Neural cell (in vitro differentiated cells): ENCODE data around the gene GSTM3. TPM values are rescaled to one million over a fixed set of nuclear protein-coding genes. Genes with fewer than 3 reads are reported as not detected.

Experiments used
- H2AFZ ChIP-seq: fragments of 200-600, 300-800 bp; sonication (generic), shearing (Covaris generic); 2 replicates; pipeline ENCODE4 v1.6.0; 2014; ENCODE audit warnings: low read depth, mild to moderate bottlenecking, antibody characterized with exemption, low read length, moderate library complexity
- H3F3A ChIP-seq: fragments of 200-600 bp; shearing (Covaris generic); 2 replicates; pipeline ENCODE4 v1.6.1; 2016; ENCODE audit warnings: mild to moderate bottlenecking, moderate library complexity, mixed read lengths, antibody characterized with exemption, low read length; ENCODE audit not compliant: insufficient read depth, poor library complexity, severe bottlenecking
- H3K27ac ChIP-seq: fragments of 200-600, 300-800 bp; sonication (generic), shearing (Covaris generic); 2 replicates; pipeline ENCODE4 v1.5.1; 2014; ENCODE audit warnings: mild to moderate bottlenecking, low read length, moderate library complexity
- H3K27me3 ChIP-seq: fragments of 300-800, 200-600 bp; sonication (generic), shearing (Covaris generic); 2 replicates; pipeline ENCODE4 v1.6.0; 2014; ENCODE audit warnings: mild to moderate bottlenecking, low read depth, low read length, moderate library complexity; ENCODE audit not compliant: insufficient read depth
- H3K36me3 ChIP-seq: fragments of 300-800, 200-600 bp; sonication (generic), shearing (Covaris generic); 2 replicates; pipeline ENCODE4 v1.5.1; 2014; ENCODE audit warnings: mild to moderate bottlenecking, antibody characterized with exemption, low read length, moderate library complexity; ENCODE audit not compliant: insufficient read depth
- H3K4me2 ChIP-seq: fragments of 300-800, 200-600 bp; sonication (generic), shearing (Covaris generic); 2 replicates; pipeline ENCODE4 v1.6.0; 2014; ENCODE audit warnings: mild to moderate bottlenecking, low read length
- H3K4me3 ChIP-seq: fragments of 300-800, 200-600 bp; sonication (generic), shearing (Covaris generic); 2 replicates; pipeline ENCODE4 v1.5.1; 2014; ENCODE audit warnings: mild to moderate bottlenecking, low read length, moderate library complexity
- H3K79me2 ChIP-seq: fragments of 200-600 bp; shearing (Covaris generic); replicated peaks from 2 replicates; pipeline ENCODE4 v1.6.0; 2014; ENCODE audit warnings: mild to moderate bottlenecking, low read length, moderate library complexity; ENCODE audit not compliant: insufficient read depth
- H3K9ac ChIP-seq: fragments of 300-800, 200-600 bp; sonication (generic), shearing (Covaris generic); 2 replicates; pipeline ENCODE4 v1.6.1; 2016; ENCODE audit warnings: mild to moderate bottlenecking, low read length, mixed read lengths
- H3K9me2 ChIP-seq: fragments of 200-600 bp; shearing (Covaris generic); 2 replicates; pipeline ENCODE4 v1.6.1; 2016; ENCODE audit warnings: mild to moderate bottlenecking, low read length, mixed read lengths; ENCODE audit not compliant: insufficient read depth
- H3K9me3 ChIP-seq: fragments of 200-600, 300-800 bp; sonication (generic), shearing (Covaris generic); 2 replicates; pipeline ENCODE4 v1.6.1; 2016; ENCODE audit warnings: mild to moderate bottlenecking, mixed run types, low read length, moderate library complexity, mixed read lengths
- H4K20me1 ChIP-seq: fragments of 200-600 bp; shearing (Covaris generic); 2 replicates; pipeline ENCODE4 v1.6.1; 2016; ENCODE audit warnings: mild to moderate bottlenecking, mixed run types; ENCODE audit not compliant: insufficient read depth
- EP300 ChIP-seq: fragments of 450-650 bp; conservative IDR thresholded peaks from 2 replicates; pipeline ENCODE4 v1.6.1; 2014; ENCODE audit warnings: antibody characterized with exemption, mild to moderate bottlenecking, moderate library complexity; ENCODE audit not compliant: poor library complexity, severe bottlenecking
- EZH2 ChIP-seq: fragments of 200-600, 300-800 bp; shearing (Covaris generic), sonication (generic); IDR thresholded peaks from 2 replicates; pipeline ENCODE4 v1.6.1; 2014; ENCODE audit warnings: antibody characterized with exemption, low read length, borderline replicate concordance, mild to moderate bottlenecking; ENCODE audit not compliant: insufficient read depth, poor library complexity, severe bottlenecking
- MXI1 ChIP-seq: fragments of 450-650 bp; conservative IDR thresholded peaks from 2 replicates; pipeline ENCODE4 v1.6.1; 2014; ENCODE audit warnings: antibody characterized with exemption, mild to moderate bottlenecking; ENCODE audit not compliant: poor library complexity, severe bottlenecking
- POLR2AphosphoS5 ChIP-seq: IDR thresholded peaks from 2 replicates; pipeline ENCODE4 v1.6.1; 2012
- RAD21 ChIP-seq: fragments of 450-650 bp; conservative IDR thresholded peaks from 2 replicates; pipeline ENCODE4 v1.6.1; 2014; ENCODE audit warnings: antibody characterized with exemption, mild to moderate bottlenecking, moderate library complexity
- SMC3 ChIP-seq: fragments of 450-650 bp; conservative IDR thresholded peaks from 2 replicates; pipeline ENCODE4 v1.6.1; 2014; ENCODE audit warnings: antibody characterized with exemption, mild to moderate bottlenecking, moderate library complexity; ENCODE audit not compliant: poor library complexity
- TAF1 ChIP-seq: IDR thresholded peaks from 2 replicates; pipeline ENCODE4 v1.6.1; 2012; ENCODE audit warnings: low read depth
- polyA plus RNA-seq: library from polyadenylated mRNA; depleted of rRNA; stranded (reverse); fragments of >200 nt; gene quantifications from 2 replicates; pipeline ENCODE4 v1.2.3, GENCODE V29; 2014
- TF ChIP-seq, protein P1 (sequence below): fragments of 450-650 bp; IDR thresholded peaks from 2 replicates; pipeline ENCODE4 v1.5.1; 2014; ENCODE audit warnings: antibody characterized with exemption, mild to moderate bottlenecking, moderate library complexity; ENCODE audit not compliant: poor library complexity, severe bottlenecking
- TF ChIP-seq, protein P2 (sequence below): IDR thresholded peaks from 2 replicates; pipeline ENCODE4 v1.6.1; 2012; ENCODE audit warnings: borderline replicate concordance

GSTM3 gene
- polyA plus RNA-seq, 1 donor from 2014 or later, result 195 TPM

DNA sequence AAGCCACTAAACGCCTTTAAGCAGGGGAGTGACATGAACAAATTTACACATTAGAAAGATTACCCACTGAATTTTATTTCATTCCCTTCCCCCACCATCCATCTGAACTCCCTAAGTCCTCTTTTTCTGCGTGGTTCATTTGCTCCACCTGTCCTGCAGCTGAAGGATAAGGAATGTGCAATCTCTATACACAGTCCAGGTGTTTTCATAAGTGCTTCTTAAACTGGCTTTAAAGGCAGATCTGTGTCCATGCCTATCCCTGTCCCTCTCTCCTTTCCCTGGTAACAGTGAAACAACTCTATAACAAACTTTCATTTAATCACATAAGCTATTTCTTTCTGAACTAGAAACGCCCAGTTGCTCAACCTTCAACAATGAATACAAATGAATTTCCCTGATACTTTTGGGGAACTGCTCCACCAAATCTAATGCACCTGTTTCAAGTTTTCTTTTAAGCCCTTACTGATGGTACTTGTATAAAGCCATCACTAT lies 8.4 kb downstream of the GSTM3 start:
- Histone ChIP-seq H4K20me1 (no peaks in the 10 kb centered on the region), H3F3A (no peaks in the 10 kb centered on the region), H3K4me2 (no peak overlapping the region), H3K79me2 (no peaks in the 10 kb centered on the region), H3K27me3 (no peaks in the 10 kb centered on the region), H3K27ac (no peak overlapping the region), H3K4me3 (no peak overlapping the region), H3K36me3 (peaks cover 8% of the 10 kb centered on the region), H2AFZ (no peak overlapping the region), H3K9me2 (no peaks in the 10 kb centered on the region), H3K9ac (no peak overlapping the region), H3K9me3 (no peaks in the 10 kb centered on the region)
- TF ChIP-seq, protein P1, sequence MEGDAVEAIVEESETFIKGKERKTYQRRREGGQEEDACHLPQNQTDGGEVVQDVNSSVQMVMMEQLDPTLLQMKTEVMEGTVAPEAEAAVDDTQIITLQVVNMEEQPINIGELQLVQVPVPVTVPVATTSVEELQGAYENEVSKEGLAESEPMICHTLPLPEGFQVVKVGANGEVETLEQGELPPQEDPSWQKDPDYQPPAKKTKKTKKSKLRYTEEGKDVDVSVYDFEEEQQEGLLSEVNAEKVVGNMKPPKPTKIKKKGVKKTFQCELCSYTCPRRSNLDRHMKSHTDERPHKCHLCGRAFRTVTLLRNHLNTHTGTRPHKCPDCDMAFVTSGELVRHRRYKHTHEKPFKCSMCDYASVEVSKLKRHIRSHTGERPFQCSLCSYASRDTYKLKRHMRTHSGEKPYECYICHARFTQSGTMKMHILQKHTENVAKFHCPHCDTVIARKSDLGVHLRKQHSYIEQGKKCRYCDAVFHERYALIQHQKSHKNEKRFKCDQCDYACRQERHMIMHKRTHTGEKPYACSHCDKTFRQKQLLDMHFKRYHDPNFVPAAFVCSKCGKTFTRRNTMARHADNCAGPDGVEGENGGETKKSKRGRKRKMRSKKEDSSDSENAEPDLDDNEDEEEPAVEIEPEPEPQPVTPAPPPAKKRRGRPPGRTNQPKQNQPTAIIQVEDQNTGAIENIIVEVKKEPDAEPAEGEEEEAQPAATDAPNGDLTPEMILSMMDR, result no peak
- no peak for TF ChIP-seq POLR2AphosphoS5
- TF ChIP-seq MXI1, result no peak
- no peak for TF ChIP-seq SMC3
- TF ChIP-seq, protein P2, sequence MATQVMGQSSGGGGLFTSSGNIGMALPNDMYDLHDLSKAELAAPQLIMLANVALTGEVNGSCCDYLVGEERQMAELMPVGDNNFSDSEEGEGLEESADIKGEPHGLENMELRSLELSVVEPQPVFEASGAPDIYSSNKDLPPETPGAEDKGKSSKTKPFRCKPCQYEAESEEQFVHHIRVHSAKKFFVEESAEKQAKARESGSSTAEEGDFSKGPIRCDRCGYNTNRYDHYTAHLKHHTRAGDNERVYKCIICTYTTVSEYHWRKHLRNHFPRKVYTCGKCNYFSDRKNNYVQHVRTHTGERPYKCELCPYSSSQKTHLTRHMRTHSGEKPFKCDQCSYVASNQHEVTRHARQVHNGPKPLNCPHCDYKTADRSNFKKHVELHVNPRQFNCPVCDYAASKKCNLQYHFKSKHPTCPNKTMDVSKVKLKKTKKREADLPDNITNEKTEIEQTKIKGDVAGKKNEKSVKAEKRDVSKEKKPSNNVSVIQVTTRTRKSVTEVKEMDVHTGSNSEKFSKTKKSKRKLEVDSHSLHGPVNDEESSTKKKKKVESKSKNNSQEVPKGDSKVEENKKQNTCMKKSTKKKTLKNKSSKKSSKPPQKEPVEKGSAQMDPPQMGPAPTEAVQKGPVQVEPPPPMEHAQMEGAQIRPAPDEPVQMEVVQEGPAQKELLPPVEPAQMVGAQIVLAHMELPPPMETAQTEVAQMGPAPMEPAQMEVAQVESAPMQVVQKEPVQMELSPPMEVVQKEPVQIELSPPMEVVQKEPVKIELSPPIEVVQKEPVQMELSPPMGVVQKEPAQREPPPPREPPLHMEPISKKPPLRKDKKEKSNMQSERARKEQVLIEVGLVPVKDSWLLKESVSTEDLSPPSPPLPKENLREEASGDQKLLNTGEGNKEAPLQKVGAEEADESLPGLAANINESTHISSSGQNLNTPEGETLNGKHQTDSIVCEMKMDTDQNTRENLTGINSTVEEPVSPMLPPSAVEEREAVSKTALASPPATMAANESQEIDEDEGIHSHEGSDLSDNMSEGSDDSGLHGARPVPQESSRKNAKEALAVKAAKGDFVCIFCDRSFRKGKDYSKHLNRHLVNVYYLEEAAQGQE, result no peak
- TF ChIP-seq TAF1, result no peak
- TF ChIP-seq EP300, result no peak
- TF ChIP-seq EZH2, result no peak
- no peak for TF ChIP-seq RAD21

DNA sequence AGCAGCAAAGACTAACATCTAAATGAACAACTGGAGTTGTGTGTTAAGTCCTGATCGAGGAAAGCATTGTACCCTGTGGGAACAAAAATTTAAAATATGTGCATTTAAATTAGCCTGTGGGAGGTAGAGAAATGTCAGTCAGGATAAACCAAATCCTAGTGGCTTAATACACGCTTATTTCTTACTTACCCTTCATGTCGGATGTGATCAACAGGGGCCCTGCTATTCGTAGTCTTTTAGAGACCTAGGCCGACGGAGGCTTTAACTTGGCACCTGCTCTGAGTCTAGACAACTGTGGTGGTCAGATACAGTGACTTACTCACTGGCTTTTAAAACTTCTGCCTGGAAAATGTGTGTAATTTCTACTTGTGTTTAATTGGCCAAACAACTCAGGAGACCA lies 10.2 kb downstream of the GSTM3 start:
- no peak overlapping the region for H3K27ac ChIP-seq
- TF ChIP-seq, protein P1, result no peak
- TF ChIP-seq, protein P2, result no peak
- no peak for TF ChIP-seq POLR2AphosphoS5
- TF ChIP-seq TAF1, result no peak
- no peak for TF ChIP-seq EZH2
- no peak for TF ChIP-seq SMC3
- no peak for TF ChIP-seq EP300
- no peak for TF ChIP-seq RAD21
- TF ChIP-seq MXI1, result no peak

More for the DNA sequence above, 10.2 kb downstream of the GSTM3 start:
- no peaks in the 10 kb centered on the region for H3F3A ChIP-seq
- H3K79me2 ChIP-seq, result no peaks in the 10 kb centered on the region
- H3K9ac ChIP-seq, result no peak overlapping the region
- no peaks in the 10 kb centered on the region for H3K27me3 ChIP-seq
- no peaks in the 10 kb centered on the region for H3K9me2 ChIP-seq
- no peak overlapping the region for H2AFZ ChIP-seq
- H3K9me3 ChIP-seq, result no peaks in the 10 kb centered on the region
- H3K4me3 ChIP-seq, result no peak overlapping the region
- no peaks in the 10 kb centered on the region for H3K36me3 ChIP-seq
- no peak overlapping the region for H3K4me2 ChIP-seq
- no peaks in the 10 kb centered on the region for H4K20me1 ChIP-seq
